ENCODE data around the gene NMU.

NMU gene

GRCh38 chr4:55668449-55668848 lies 32.4 kb upstream of the NMU start:
- H3K27ac ChIP-seq, result no peak overlapping the region
- H3K36me3 ChIP-seq, result no peaks in the 10 kb centered on the region
- peaks cover 0 to 7% (median 0%) of the 10 kb centered on the region in 11 experiments; a peak in 2 of 22 replicates for H3K9me3 ChIP-seq (replicated peaks in 1 of 11)
- no peak overlapping the region for H3K4me3 ChIP-seq
- no peaks in the 10 kb centered on the region for H3K27me3 ChIP-seq
- H3K9ac ChIP-seq, result no peak overlapping the region
- no peak for TF ChIP-seq Cebpa-rat (IDR thresholded peaks at IDR 0.05)
- no peaks in the 10 kb centered on the region for H4K20me1 ChIP-seq
- H3K4me2 ChIP-seq, result no peak overlapping the region
- peaks cover 0 to 4% (median 0%) of the 10 kb centered on the region in 10 experiments; a peak in 5 of 20 replicates for H3K4me1 ChIP-seq

DNA sequence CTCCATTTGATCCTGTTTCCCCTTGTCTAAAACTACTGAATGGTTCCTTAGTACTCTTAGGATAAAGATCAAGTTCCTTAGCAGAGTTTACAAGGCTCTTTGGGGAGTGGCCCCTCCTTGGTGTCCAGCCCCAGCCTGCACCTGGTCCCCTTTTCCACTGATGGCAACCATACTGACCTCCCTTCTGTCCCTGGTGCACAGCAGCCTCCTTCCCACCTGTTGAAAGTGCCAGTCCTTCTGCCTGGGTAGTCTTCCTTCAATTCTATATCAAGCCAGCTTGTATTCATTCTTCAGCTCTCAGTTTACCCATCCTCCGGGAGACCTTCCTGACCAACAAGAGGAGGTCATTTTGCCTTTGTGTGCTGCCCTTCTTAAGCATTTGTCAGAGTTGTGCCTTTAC lies 30.4 kb upstream of the NMU start:
- no peaks in the 10 kb centered on the region for H3K36me3 ChIP-seq
- no peak overlapping the region for H3K27ac ChIP-seq
- no peak overlapping the region for H3K4me3 ChIP-seq
- no peaks in the 10 kb centered on the region for H3K4me1 ChIP-seq
- H3K9ac ChIP-seq, result no peak overlapping the region
- no peaks in the 10 kb centered on the region for H3K9me3 ChIP-seq (replicated peaks in 1 of 11)
- no peak for TF ChIP-seq Cebpa-rat (IDR thresholded peaks at IDR 0.05)
- no peaks in the 10 kb centered on the region for H3K27me3 ChIP-seq
- H4K20me1 ChIP-seq, result no peaks in the 10 kb centered on the region
- H3K4me2 ChIP-seq, result no peak overlapping the region

- H3K4me2 ChIP-seq, result no peak overlapping the region
- no peaks in the 10 kb centered on the region for H3K4me1 ChIP-seq
- TF ChIP-seq Cebpa-rat (IDR thresholded peaks at IDR 0.05), result no peak
- no peak overlapping the region for H3K27ac ChIP-seq
- H4K20me1 ChIP-seq, result no peaks in the 10 kb centered on the region
- H3K9me3 ChIP-seq (replicated peaks in 1 of 11), result no peaks in the 10 kb centered on the region
- no peak overlapping the region for H3K9ac ChIP-seq
- H3K4me3 ChIP-seq, result no peak overlapping the region
- no peaks in the 10 kb centered on the region for H3K36me3 ChIP-seq
- no peaks in the 10 kb centered on the region for H3K27me3 ChIP-seq
Observed at GRCh38 chr4:55663145-55663544, 27.0 kb upstream of the NMU start.

DNA sequence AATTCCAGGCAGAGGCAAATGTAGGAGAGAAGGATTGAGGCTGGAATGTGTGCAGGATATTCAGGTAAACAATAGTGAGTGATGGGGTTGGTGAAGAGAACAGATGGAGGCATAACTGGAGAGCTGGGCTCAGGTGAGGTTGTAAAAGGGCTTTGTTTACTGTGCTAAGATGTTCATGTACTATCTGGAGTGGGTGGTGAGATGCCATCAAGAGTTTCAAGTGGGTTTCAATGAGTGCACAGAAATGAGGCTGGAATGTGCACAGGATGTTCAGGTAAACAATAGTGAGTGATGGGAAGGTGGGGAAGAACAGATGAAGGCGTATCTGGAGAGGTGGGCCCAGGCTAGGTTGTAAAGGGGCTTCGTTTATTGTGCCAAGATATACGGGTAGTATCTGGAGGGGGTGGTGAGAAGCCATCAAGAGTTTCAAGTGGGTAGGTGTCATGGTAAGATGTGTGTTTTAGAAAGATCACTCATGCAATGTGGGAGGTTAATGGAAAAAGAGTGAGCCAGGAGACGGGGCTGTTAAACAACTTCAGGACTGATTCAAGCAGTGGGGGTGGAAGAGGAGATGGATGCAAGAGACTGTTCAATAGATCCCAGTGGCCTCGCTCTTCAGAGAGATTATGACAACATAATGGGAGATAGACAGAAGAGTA lies 25.4 kb upstream of the NMU start:
- Histone ChIP-seq H3K9ac (no peak overlapping the region), H3K27ac (no peak overlapping the region), H3K9me3 (replicated peaks in 1 of 11) (no peaks in the 10 kb centered on the region), H3K4me2 (no peak overlapping the region), H3K27me3 (no peaks in the 10 kb centered on the region), H3K4me3 (no peak overlapping the region), H3K36me3 (no peaks in the 10 kb centered on the region), H4K20me1 (no peaks in the 10 kb centered on the region), H3K4me1 (no peaks in the 10 kb centered on the region)
- TF ChIP-seq Cebpa-rat (IDR thresholded peaks at IDR 0.05), result no peak

DNA sequence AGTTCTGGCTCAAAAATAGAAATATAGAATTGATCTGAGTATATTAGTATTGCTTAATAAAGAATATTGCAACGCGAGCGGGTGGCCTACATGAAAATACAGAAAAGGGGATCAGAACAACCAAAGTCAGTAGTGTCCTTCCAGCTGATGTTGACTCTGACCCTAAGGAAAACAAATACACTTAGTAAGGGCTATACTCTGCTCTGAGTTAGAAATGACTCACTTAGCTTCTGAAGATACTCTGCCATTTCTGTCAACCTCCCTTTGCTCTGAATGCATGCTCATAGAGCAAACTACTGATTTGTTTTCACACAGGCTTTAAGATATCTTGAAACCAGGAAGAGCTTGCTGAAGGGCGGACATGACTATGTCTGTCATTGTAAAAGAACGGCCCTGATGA lies 22.6 kb upstream of the NMU start:
- no peaks in the 10 kb centered on the region for H4K20me1 ChIP-seq
- no peaks in the 10 kb centered on the region for H3K9me3 ChIP-seq (replicated peaks in 1 of 11)
- H3K27me3 ChIP-seq, result no peaks in the 10 kb centered on the region
- no peak overlapping the region for H3K9ac ChIP-seq
- H3K27ac ChIP-seq, result no peak overlapping the region
- no peaks in the 10 kb centered on the region for H3K4me1 ChIP-seq
- H3K4me2 ChIP-seq, result no peak overlapping the region
- no peak for TF ChIP-seq Cebpa-rat (IDR thresholded peaks at IDR 0.05)
- H3K36me3 ChIP-seq, result no peaks in the 10 kb centered on the region
- H3K4me3 ChIP-seq, result no peak overlapping the region

DNA sequence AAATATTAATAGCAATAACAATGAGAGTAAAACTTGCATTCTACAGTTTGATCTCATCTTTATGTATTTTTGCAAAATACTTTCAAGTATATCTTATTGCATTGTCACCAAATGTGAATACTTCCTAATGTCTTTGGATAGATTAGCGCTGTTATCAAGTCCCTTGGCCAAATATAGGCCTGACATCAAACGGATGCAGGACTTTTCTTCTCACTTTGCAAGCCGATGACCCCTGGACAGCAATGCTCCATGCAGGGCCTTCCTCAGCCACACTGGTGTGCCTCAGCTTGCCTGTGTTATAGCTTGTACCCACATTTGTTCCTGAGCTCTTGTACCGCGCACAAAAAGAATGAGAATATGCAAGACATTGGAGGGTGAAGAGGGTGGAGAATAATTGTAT lies 18.0 kb upstream of the NMU start:
- no peak overlapping the region for H3K9ac ChIP-seq
- no peaks in the 10 kb centered on the region for H3K4me1 ChIP-seq
- no peak overlapping the region for H3K27ac ChIP-seq
- H4K20me1 ChIP-seq, result no peaks in the 10 kb centered on the region
- no peak for TF ChIP-seq Cebpa-rat (IDR thresholded peaks at IDR 0.05)
- H3K9me3 ChIP-seq (replicated peaks in 1 of 11), result no peaks in the 10 kb centered on the region
- H3K4me3 ChIP-seq, result no peak overlapping the region
- no peaks in the 10 kb centered on the region for H3K36me3 ChIP-seq
- no peak overlapping the region for H3K4me2 ChIP-seq
- H3K27me3 ChIP-seq, result no peaks in the 10 kb centered on the region

DNA sequence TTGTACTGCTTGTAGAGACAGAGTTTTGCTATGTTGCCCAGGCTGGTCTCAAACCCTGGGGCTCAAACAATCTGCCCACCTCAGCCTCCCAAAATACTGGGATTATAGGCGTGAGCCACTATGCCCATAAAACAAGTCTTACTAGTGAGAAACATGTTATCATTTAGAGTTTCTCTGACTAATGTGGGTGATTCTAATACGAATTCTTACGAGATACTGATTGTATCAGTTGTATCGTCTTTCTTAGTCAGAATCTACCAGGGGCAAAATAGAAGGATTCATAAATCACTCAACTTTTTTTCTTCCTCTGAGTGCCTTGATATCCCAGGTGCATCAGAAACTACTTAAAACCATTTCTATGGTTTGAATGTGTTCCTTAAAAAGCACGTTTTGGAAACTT lies 14.4 kb upstream of the NMU start:
- no peak overlapping the region for H3K4me3 ChIP-seq
- no peaks in the 10 kb centered on the region for H3K4me1 ChIP-seq
- no peaks in the 10 kb centered on the region for H3K27me3 ChIP-seq
- no peaks in the 10 kb centered on the region for H4K20me1 ChIP-seq
- H3K36me3 ChIP-seq, result no peaks in the 10 kb centered on the region
- no peaks in the 10 kb centered on the region for H3K9me3 ChIP-seq (replicated peaks in 1 of 11)
- H3K9ac ChIP-seq, result no peak overlapping the region
- no peak for TF ChIP-seq Cebpa-rat (IDR thresholded peaks at IDR 0.05)
- H3K4me2 ChIP-seq, result no peak overlapping the region
- H3K27ac ChIP-seq, result no peak overlapping the region

- Histone ChIP-seq H3K36me3 (no peaks in the 10 kb centered on the region), H3K27me3 (peaks cover 26 to 34% (median 32%) of the 10 kb centered on the region in 11 experiments), H3K4me3 (no peak overlapping the region), H3K27ac (no peak overlapping the region), H4K20me1 (no peaks in the 10 kb centered on the region), H3K4me1 (no peaks in the 10 kb centered on the region), H3K9me3 (replicated peaks in 1 of 11) (peaks cover 6 to 20% (median 14%) of the 10 kb centered on the region in 11 experiments; a peak in 20 of 22 replicates), H3K4me2 (no peak overlapping the region), H3K9ac (no peak overlapping the region)
- no peak for TF ChIP-seq Cebpa-rat (IDR thresholded peaks at IDR 0.05)
Observed at GRCh38 chr4:55637272-55637820, 1.2 kb upstream of the NMU start.

DNA sequence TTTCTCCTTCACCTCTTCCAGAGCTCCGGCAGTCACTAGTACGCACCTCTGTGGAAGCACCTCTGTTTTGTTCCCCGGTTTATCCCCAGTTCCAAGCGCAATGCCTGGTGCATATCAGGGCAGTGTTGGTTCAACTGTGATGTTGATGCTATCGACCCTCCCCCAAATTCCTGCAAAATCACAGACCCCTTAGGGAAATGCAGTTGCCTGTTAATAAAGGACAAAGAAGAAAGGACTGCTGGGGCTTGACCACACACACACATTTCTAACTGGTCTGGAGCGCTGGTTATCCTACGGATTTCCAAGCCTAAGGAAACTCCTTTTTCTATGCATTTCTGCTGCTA lies 530 bp upstream of the NMU start:
- H3K9ac ChIP-seq, result no peak overlapping the region
- H4K20me1 ChIP-seq, result no peaks in the 10 kb centered on the region
- no peaks in the 10 kb centered on the region for H3K4me1 ChIP-seq
- H3K36me3 ChIP-seq, result no peaks in the 10 kb centered on the region
- peaks cover 26 to 34% (median 32%) of the 10 kb centered on the region in 11 experiments for H3K27me3 ChIP-seq
- H3K9me3 ChIP-seq (replicated peaks in 1 of 11), result peaks cover 6 to 20% (median 14%) of the 10 kb centered on the region in 11 experiments; a peak in 20 of 22 replicates
- no peak for TF ChIP-seq Cebpa-rat (IDR thresholded peaks at IDR 0.05)
- H3K27ac ChIP-seq, result no peak overlapping the region
- no peak overlapping the region for H3K4me3 ChIP-seq
- H3K4me2 ChIP-seq, result no peak overlapping the region

GRCh38 chr4:55635282-55635681 lies 816 bp downstream of the NMU start:
- H3K27me3 ChIP-seq, result peaks cover 26 to 34% (median 32%) of the 10 kb centered on the region in 11 experiments
- H3K9me3 ChIP-seq (replicated peaks in 1 of 11), result peaks cover 6 to 20% (median 14%) of the 10 kb centered on the region in 11 experiments; a peak in 21 of 22 replicates
- H3K36me3 ChIP-seq, result no peaks in the 10 kb centered on the region
- TF ChIP-seq Cebpa-rat (IDR thresholded peaks at IDR 0.05), result no peak
- H3K9ac ChIP-seq, result no peak overlapping the region
- no peaks in the 10 kb centered on the region for H3K4me1 ChIP-seq
- H3K4me3 ChIP-seq, result no peak overlapping the region
- no peak overlapping the region for H3K27ac ChIP-seq
- no peaks in the 10 kb centered on the region for H4K20me1 ChIP-seq
- H3K4me2 ChIP-seq, result no peak overlapping the region
